Activated CD8-positive, alpha-beta memory T cell treated with anti-CD3 and anti-CD28 coated beads, Interleukin-2, amount 50 U/mL, for 48 hours (primary cell): ENCODE results near the gene GNG13.
"Not testable (repeated sequence)": the region's sequence is repeated elsewhere in the genome, so short reads cannot be mapped to it uniquely, and the experiment has no call there.

Source experiments
- DNase-seq: peaks from one replicate; pipeline ENCODE4 v3.0.0-alpha.2; 2020

GNG13 gene

GRCh38 chr16:799948-800833 is at the start of gene GNG13:
GNG13 (minus strand) TSS chr16:800734; CDS start chr16:799077, 1,657 bp downstream.
- no peak for DNase-seq

GRCh38 chr16:848510-849253 is 48.1 kb upstream of the GNG13 start:
- no peak for DNase-seq

GRCh38 chr16:847681-848445 is 47.3 kb upstream of the GNG13 start:
- no peak for DNase-seq

GRCh38 chr16:847151-847550 is 46.6 kb upstream of the GNG13 start:
- no peak for DNase-seq

- DNase-seq: no peak
These were observed 44.8 kb upstream of the GNG13 start for GRCh38 chr16:845351-845745.

- DNase-seq: no peak
These were observed 44.3 kb upstream of the GNG13 start for GRCh38 chr16:844638-845350.

GRCh38 chr16:843771-844170 is 43.2 kb upstream of the GNG13 start:
- no peak for DNase-seq

GRCh38 chr16:842711-843560 is 42.4 kb upstream of the GNG13 start:
- DNase-seq: no peak

- DNase-seq: no peak
These were observed 41.5 kb upstream of the GNG13 start for GRCh38 chr16:842061-842476.

- no peak for DNase-seq
These were observed 41.0 kb upstream of the GNG13 start for GRCh38 chr16:841455-842060.

- no peak for DNase-seq
These were observed 40.3 kb upstream of the GNG13 start for GRCh38 chr16:840561-841454.

GRCh38 chr16:839643-840408 is 39.3 kb upstream of the GNG13 start:
- DNase-seq: no peak

GRCh38 chr16:838741-839140 is 38.2 kb upstream of the GNG13 start:
- no peak for DNase-seq

- DNase-seq: not testable (repeated sequence)
These were observed 36.3 kb upstream of the GNG13 start for GRCh38 chr16:836822-837221.

GRCh38 chr16:836221-836620 is 35.7 kb upstream of the GNG13 start:
- DNase-seq: no peak

GRCh38 chr16:835373-835772 is 34.8 kb upstream of the GNG13 start:
- no peak for DNase-seq

GRCh38 chr16:833411-833810 is 32.9 kb upstream of the GNG13 start:
- DNase-seq: no peak

- DNase-seq: no peak
These were observed 32.3 kb upstream of the GNG13 start for GRCh38 chr16:832652-833336.
